GM18517 (cell line): ENCODE results near the gene SOCS4.
"Not testable (repeated sequence)": the region's sequence is repeated elsewhere in the genome, so short reads cannot be mapped to it uniquely, and the experiment has no call there.

Source experiments
- ATAC-seq: cut with Tn5 transposase; IDR thresholded peaks from one replicate; pipeline ENCODE4 v1.9.1; 2021; ENCODE audit warnings: mild to moderate bottlenecking, moderate library complexity; ENCODE audit not compliant: unreplicated experiment

The SOCS4 gene

GRCh38 chr14:55026793-55027561 lies at the start of gene SOCS4, which contains the start of gene WDHD1:
TSS of gene SOCS4 (plus strand) at chr14:55027236. CDS start at chr14:55043042, 15,806 bp downstream.
TSS of gene WDHD1 (minus strand) at chr14:55027099. CDS start at chr14:55026787, 312 bp downstream.
- peak; percentile 89 for ATAC-seq

GRCh38 chr14:54979039-54979438 lies 48.0 kb upstream of the SOCS4 start:
- ATAC-seq: no peak

GRCh38 chr14:54981698-54982097 lies 45.3 kb upstream of the SOCS4 start:
- ATAC-seq: no peak

GRCh38 chr14:54985156-54985555 lies 41.9 kb upstream of the SOCS4 start:
- no peak for ATAC-seq

GRCh38 chr14:55000381-55000780 lies 26.7 kb upstream of the SOCS4 start:
- no peak for ATAC-seq

GRCh38 chr14:55005071-55005470 lies 22.0 kb upstream of the SOCS4 start:
- no peak for ATAC-seq

GRCh38 chr14:55015006-55015405 lies 12.0 kb upstream of the SOCS4 start:
- no peak for ATAC-seq

GRCh38 chr14:55019968-55020554 lies 7.0 kb upstream of the SOCS4 start:
- no peak for ATAC-seq

- not testable (repeated sequence) for ATAC-seq
Measured at GRCh38 chr14:55024365-55024764, 2.7 kb upstream of the SOCS4 start.

- ATAC-seq: no peak
Measured at GRCh38 chr14:55025948-55026347, 1.1 kb upstream of the SOCS4 start.

GRCh38 chr14:55026441-55026792 lies 619 bp upstream of the SOCS4 start:
- no peak for ATAC-seq

- no peak for ATAC-seq
Measured at GRCh38 chr14:55028066-55028465, 1.0 kb downstream of the SOCS4 start.

GRCh38 chr14:55028476-55028875 lies 1.4 kb downstream of the SOCS4 start:
- no peak for ATAC-seq

- no peak for ATAC-seq
Measured at GRCh38 chr14:55031190-55031589, 4.2 kb downstream of the SOCS4 start.

GRCh38 chr14:55037995-55038394 lies 11.0 kb downstream of the SOCS4 start:
- ATAC-seq: not testable (repeated sequence)

- ATAC-seq: no peak
Measured at GRCh38 chr14:55038708-55039107, 11.7 kb downstream of the SOCS4 start.

- ATAC-seq: no peak
Measured at GRCh38 chr14:55043528-55043927, 16.5 kb downstream of the SOCS4 start.

GRCh38 chr14:55045087-55045486 lies 18.1 kb downstream of the SOCS4 start:
- ATAC-seq: no peak

GRCh38 chr14:55047301-55048053 lies 20.4 kb downstream of the SOCS4 start:
- no peak for ATAC-seq

- ATAC-seq: no peak
Measured at GRCh38 chr14:55048900-55049436, 21.9 kb downstream of the SOCS4 start.

GRCh38 chr14:55051165-55051422 lies 24.1 kb downstream of the SOCS4 start:
- ATAC-seq: peak; percentile 31
